Suprapubic skin (tissue), 3 donors: Measurements from ENCODE around the gene CDK8.

ENCODE experiments used
- CTCF ChIP-seq, 2 donors: fragments of 200-600 bp in 1 of 2; fragments of 450-650 bp in 1 of 2; sonication (generic) in 1 of 2; IDR thresholded peaks; one replicate each; pipeline ENCODE4 v1.5.1; 2016 to 2019; ENCODE audit warnings: antibody characterized with exemption in 2 of 2, mild to moderate bottlenecking in 1 of 2, moderate library complexity in 1 of 2
- POLR2AphosphoS5 ChIP-seq, 3 donors: sonication (generic); formaldehyde crosslinking; IDR thresholded peaks; one replicate each; pipeline ENCODE4 v1.6.1; 2017; ENCODE audit warnings: antibody characterized with exemption in 3 of 3

- TF ChIP-seq POLR2AphosphoS5 (IDR thresholded peaks at IDR 0.05), result no peak
- TF ChIP-seq CTCF (IDR thresholded peaks at IDR 0.05), result no peak
Observed at GRCh38 chr13:26448032-26448431, 194.1 kb downstream of the CDK8 start.
